Smooth muscle cell (in vitro differentiated cells): Measurements from ENCODE around the gene PAQR7. TPM values are rescaled to one million over a fixed set of nuclear protein-coding genes. Genes with fewer than 3 reads are reported as not detected.

Experiments used
- DNase-seq: peaks from one replicate; lab custom pipeline; 2025; ENCODE audit not compliant: unreplicated experiment; lab: John Stamatoyannopoulos, UW
- H2AFZ ChIP-seq: fragments of 200-600 bp; sonication (generic); 2 replicates; pipeline ENCODE4 v1.6.0; 2016; ENCODE audit warnings: antibody characterized with exemption, low read depth, mild to moderate bottlenecking
- H3F3A ChIP-seq: fragments of 200-600 bp; sonication (generic); 2 replicates; pipeline ENCODE4 v1.6.0; 2017; ENCODE audit warnings: antibody characterized with exemption, low read depth
- H3K27ac ChIP-seq: fragments of 200-600 bp; sonication (generic); 2 replicates; pipeline ENCODE4 v1.5.1; 2016; ENCODE audit warnings: low read depth, mild to moderate bottlenecking
- H3K27me3 ChIP-seq: fragments of 200-600 bp; sonication (generic); 2 replicates; pipeline ENCODE4 v1.6.1; 2016; ENCODE audit warnings: low read depth, mild to moderate bottlenecking
- H3K36me3 ChIP-seq: fragments of 200-600 bp; sonication (generic); 2 replicates; pipeline ENCODE4 v1.5.1; 2016; ENCODE audit warnings: low read depth
- H3K4me1 ChIP-seq: fragments of 200-600 bp; sonication (generic); 2 replicates; pipeline ENCODE4 v1.5.1; 2016; ENCODE audit warnings: low read depth
- H3K4me2 ChIP-seq: fragments of 200-600 bp; sonication (generic); 2 replicates; pipeline ENCODE4 v1.6.0; 2016; ENCODE audit warnings: mild to moderate bottlenecking
- H3K4me3 ChIP-seq: fragments of 200-600 bp; sonication (generic); 2 replicates; pipeline ENCODE4 v1.5.1; 2016; ENCODE audit warnings: mild to moderate bottlenecking
- H3K79me2 ChIP-seq: fragments of 200-600 bp; sonication (generic); 2 replicates; pipeline ENCODE4 v1.6.0; 2016; ENCODE audit warnings: low read depth, mild to moderate bottlenecking
- H3K9ac ChIP-seq: fragments of 200-600 bp; sonication (generic); 2 replicates; pipeline ENCODE4 v1.6.0; 2016; ENCODE audit warnings: low read depth
- H3K9me3 ChIP-seq: fragments of 200-600 bp; sonication (generic); replicated peaks from 2 replicates; pipeline ENCODE4 v1.5.1; 2016; ENCODE audit warnings: low read depth
- H4K20me1 ChIP-seq: fragments of 200-600 bp; sonication (generic); 2 replicates; pipeline ENCODE4 v1.6.0; 2016; ENCODE audit warnings: low read depth
- WGBS: methylation state at CpG from one replicate; pipeline ENCODE4 v1.1.7; 2016; ENCODE audit warnings: low lambda C conversion rate; 5-methylcytosine and 5-hydroxymethylcytosine counted together
- polyA plus RNA-seq: library from polyadenylated mRNA; unstranded; fragments of >200 nt; fragmentation: Nextera tagmentation; extraction: Ambion mirVana; gene quantifications from 2 replicates; pipeline ENCODE4 v1.2.1, GENCODE V29; 2016
- total RNA-seq: library from RNA; depleted of rRNA; stranded (reverse); fragments of >200 nt; gene quantifications from 2 replicates; pipeline ENCODE4 v1.2.3, GENCODE V29; 2014
- TF ChIP-seq, protein P1 (sequence below): fragments of 200-600 bp; sonication (generic); IDR thresholded peaks from 2 replicates; pipeline ENCODE4 v1.5.1; 2017; ENCODE audit warnings: borderline replicate concordance, mild to moderate bottlenecking, antibody characterized with exemption; ENCODE audit not compliant: insufficient read depth, poor library complexity, severe bottlenecking

PAQR7 gene
- total and polyA plus RNA-seq, 2 experiments from 2014 or later = 2.9 to 10.0 TPM

DNA sequence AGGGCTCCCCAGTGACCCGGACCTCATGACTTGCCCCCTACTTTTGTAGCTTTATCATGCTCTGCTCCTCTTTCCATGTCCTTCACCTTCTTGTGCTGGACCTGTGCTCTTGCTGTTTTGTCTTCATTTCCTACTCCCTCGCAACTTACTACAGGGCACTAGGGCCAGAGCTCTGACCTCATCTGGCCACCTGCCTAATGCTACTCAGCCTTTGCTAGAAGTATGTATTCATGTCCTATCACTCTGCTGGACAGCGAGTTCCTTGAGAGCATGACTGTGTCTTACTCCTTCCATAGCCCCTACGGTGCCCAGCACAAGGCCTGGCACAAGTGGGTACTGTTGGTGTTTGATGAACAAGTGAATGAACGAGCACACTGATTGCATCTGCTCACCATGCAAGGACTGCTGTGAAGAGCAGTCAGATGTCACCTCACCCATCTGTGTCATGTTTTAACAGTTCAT is 53.8 kb downstream of the PAQR7 start:
- Histone ChIP-seq H3K27ac (no peak overlapping the region), H3K4me1 (peaks cover 13% of the 10 kb centered on the region), H3F3A (peaks cover 17% of the 10 kb centered on the region), H3K79me2 (peaks cover 40% of the 10 kb centered on the region), H3K27me3 (no peaks in the 10 kb centered on the region), H2AFZ (no peak overlapping the region), H4K20me1 (peaks cover 36% of the 10 kb centered on the region), H3K9me3 (no peaks in the 10 kb centered on the region), H3K9ac (no peak overlapping the region), H3K4me2 (peak overlapping the region; percentile 94), H3K4me3 (no peak overlapping the region), H3K36me3 (no peaks in the 10 kb centered on the region)
- DNase-seq = no peak
- WGBS = 97% methylated on average over 5 of the region's 5 CpGs
- TF ChIP-seq, protein P1, sequence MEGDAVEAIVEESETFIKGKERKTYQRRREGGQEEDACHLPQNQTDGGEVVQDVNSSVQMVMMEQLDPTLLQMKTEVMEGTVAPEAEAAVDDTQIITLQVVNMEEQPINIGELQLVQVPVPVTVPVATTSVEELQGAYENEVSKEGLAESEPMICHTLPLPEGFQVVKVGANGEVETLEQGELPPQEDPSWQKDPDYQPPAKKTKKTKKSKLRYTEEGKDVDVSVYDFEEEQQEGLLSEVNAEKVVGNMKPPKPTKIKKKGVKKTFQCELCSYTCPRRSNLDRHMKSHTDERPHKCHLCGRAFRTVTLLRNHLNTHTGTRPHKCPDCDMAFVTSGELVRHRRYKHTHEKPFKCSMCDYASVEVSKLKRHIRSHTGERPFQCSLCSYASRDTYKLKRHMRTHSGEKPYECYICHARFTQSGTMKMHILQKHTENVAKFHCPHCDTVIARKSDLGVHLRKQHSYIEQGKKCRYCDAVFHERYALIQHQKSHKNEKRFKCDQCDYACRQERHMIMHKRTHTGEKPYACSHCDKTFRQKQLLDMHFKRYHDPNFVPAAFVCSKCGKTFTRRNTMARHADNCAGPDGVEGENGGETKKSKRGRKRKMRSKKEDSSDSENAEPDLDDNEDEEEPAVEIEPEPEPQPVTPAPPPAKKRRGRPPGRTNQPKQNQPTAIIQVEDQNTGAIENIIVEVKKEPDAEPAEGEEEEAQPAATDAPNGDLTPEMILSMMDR = no peak

DNA sequence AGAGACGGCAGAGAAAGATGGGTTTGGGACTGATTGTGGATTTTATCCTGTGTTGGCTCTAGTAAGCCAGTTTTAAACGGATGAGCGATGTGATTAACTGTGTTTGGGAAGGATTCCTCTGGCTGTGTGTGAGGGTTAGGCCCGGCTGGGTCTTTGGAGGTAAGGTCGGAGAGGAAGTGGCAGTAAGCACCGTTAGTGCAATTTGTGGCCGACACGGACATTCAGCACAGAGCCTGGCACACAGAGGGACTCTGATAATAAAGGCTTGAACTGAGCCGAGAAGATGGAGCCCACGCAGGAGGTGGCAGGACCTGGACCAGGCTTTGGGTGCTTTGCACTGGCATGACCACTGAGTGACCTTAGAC is 54.4 kb downstream of the PAQR7 start:
- TF ChIP-seq, protein P1 = no peak
- Histone ChIP-seq H3F3A (peaks cover 17% of the 10 kb centered on the region), H4K20me1 (peaks cover 36% of the 10 kb centered on the region), H3K4me2 (peak overlapping the region; percentile 94), H3K27me3 (no peaks in the 10 kb centered on the region), H3K79me2 (peaks cover 40% of the 10 kb centered on the region), H3K4me1 (peaks cover 13% of the 10 kb centered on the region), H3K27ac (no peak overlapping the region), H2AFZ (no peak overlapping the region), H3K9me3 (no peaks in the 10 kb centered on the region), H3K4me3 (peak overlapping the region; percentile 87), H3K9ac (peak overlapping the region; percentile 90), H3K36me3 (no peaks in the 10 kb centered on the region)
- no peak for DNase-seq
- 59% methylated on average over 10 of the region's 10 CpGs for WGBS

DNA sequence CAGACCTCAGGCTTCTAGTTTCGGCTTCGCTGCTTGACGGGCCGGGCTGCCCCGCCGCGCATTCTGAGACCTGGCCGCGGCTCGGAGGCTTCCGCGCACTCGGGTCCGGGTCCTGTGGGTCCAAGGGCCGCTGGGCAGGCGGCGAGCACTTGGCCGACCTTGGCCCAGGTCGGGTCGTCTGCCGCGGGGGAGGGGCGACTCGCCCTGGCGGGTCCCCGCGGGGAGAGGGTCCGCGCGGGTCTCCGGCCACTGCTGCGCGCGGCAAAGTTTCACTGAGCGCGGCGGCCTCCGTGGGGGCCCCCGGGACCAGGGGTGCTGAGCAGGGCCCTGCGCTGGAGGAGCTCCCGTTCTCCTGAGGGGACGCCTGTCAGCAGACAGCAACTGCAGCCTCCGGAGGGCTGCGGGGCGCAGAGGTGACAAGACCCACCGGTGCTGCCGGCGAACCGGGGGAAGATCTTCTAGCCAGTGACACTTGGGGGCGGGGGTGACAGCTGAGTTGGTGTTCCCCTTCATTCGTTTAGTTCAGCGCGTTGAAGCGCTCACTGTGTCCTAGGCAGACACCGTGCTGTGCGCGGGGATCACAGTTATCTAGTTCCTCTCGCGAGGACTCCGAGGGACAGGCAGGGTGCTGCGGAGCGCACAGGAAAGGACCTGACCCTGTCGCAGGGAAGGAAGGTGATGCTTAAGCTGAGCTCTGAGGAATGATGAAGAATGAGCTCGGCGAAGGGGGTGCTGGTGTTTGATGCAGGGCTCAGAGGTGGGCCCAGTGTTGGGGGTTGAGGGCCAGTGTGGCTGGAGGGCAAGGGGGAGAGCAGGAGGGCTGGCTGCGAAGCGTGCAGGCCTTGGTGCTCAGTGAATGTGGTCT is 55.0 kb downstream of the PAQR7 start:
- WGBS = 3% methylated on average over 66 of the region's 67 CpGs
- H3F3A ChIP-seq = peaks cover 17% of the 10 kb centered on the region
- TF ChIP-seq, protein P1 = no peak
- H3K9ac ChIP-seq = peak overlapping the region; percentile 90
- peak overlapping the region; percentile 94 for H3K4me2 ChIP-seq
- peaks cover 36% of the 10 kb centered on the region for H4K20me1 ChIP-seq
- H3K4me1 ChIP-seq = peaks cover 13% of the 10 kb centered on the region
- no peaks in the 10 kb centered on the region for H3K9me3 ChIP-seq
- no peaks in the 10 kb centered on the region for H3K27me3 ChIP-seq
- peak overlapping the region; percentile 53 for H3K27ac ChIP-seq
- no peaks in the 10 kb centered on the region for H3K36me3 ChIP-seq
- DNase-seq = no peak
- H3K79me2 ChIP-seq = peaks cover 40% of the 10 kb centered on the region
- H3K4me3 ChIP-seq = peak overlapping the region; percentile 87
- H2AFZ ChIP-seq = peak overlapping the region; percentile 85
